ENCODE results near the gene PAQR3. TPM values are rescaled to one million over a fixed set of nuclear protein-coding genes. Genes with fewer than 3 reads are reported as not detected.

PAQR3 gene
- total RNA-seq, 1 donor from 2014 or later: 6.7 TPM

DNA sequence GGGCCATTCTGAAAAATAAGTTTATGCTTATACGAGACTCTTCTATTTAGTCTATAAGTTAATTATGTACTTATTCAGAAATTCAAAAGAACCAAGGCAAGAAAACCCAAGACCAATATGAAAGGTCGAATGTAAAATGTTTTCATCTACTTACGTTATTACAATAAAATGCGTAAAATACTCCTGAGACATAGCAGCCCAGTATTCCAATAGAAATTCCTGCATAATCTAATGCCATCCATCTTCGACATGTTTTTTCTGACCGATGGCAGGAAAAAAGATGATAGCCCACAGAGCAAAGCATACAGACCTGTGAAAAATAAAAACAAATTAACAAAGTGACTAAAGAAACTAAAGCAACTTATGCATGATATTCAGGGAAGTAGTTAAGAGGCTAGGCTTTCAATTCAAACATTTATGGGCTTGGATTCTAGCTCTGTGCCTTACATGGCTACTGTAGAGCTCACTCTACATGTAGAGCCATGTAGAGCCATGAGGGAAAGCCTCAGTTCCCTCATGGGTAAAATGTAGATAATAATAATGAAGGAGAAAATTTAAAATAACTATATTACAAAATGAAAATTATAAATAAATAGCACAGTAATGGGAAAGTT lies 9.1 kb downstream of the PAQR3 start:
- intact Hi-C loops (cut with DNase I): loop anchor here (10.0 kb wide), 1 partner anchor 285 kb away; no protein-coding TSS in a partner anchor
- Histone ChIP-seq H3K27me3 (no peaks in the 10 kb centered on the region), H3K27ac (no peak overlapping the region), H3K9me3 (no peaks in the 10 kb centered on the region), H3K4me3 (no peak overlapping the region), H3K36me3 (peaks cover 10 to 41% of the 10 kb centered on the region in 2 donors), H3K4me1 (no peaks in the 10 kb centered on the region)
- TF ChIP-seq CTCF (IDR thresholded peaks at IDR 0.05): no peak
- DNase-seq (ENCODE audit: low spot score in 2 of 2): no peak

DNA sequence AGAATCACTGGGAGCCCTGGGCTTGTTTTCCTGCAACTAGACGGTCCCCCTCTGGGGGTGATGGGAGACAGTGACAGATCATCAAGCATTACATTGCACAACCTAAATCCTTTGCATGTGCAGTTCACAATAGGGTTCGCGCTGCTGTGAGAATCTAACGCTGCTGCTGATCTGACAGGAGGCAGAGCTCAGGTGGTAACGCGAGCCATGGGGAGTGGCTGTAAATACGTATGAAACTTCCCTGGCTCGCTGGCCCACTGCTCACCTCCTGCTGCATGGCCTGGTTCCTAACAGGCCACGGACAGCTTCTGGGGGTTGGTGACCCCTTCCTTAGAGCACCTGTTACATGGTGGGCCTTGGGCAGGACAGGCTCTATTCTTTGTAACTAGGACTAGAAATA lies 10.4 kb downstream of the PAQR3 start:
- no peak overlapping the region for H3K4me3 ChIP-seq
- TF ChIP-seq CTCF (IDR thresholded peaks at IDR 0.05): no peak
- DNase-seq (ENCODE audit: low spot score in 2 of 2): no peak
- no peak overlapping the region for H3K27ac ChIP-seq
- intact Hi-C loops (cut with DNase I): no loop called here
- H3K9me3 ChIP-seq: no peaks in the 10 kb centered on the region
- H3K36me3 ChIP-seq: peaks cover 10 to 42% of the 10 kb centered on the region in 2 donors
- H3K4me1 ChIP-seq: no peaks in the 10 kb centered on the region
- H3K27me3 ChIP-seq: no peaks in the 10 kb centered on the region

DNA sequence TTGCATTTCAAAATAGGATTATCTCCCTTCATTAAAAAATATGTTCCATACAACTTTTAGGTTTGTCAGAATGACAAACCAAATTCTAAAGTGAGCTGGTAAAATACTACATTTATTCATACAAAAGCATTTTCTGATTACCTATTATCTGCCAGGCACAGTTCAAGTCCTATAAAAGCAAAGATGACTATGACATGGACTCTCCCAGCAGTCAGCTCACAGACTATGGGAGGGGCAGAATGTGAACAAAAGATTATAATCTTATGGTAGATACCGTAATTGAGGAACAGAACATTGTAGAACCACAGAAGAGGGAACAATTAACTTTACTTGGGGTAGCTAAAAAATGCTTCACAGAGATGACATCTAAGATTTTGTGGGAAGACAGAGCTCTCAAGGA lies 12.4 kb downstream of the PAQR3 start:
- intact Hi-C loops (cut with DNase I): no loop called here
- peaks cover 7 to 50% of the 10 kb centered on the region in 2 donors for H3K36me3 ChIP-seq

DNA sequence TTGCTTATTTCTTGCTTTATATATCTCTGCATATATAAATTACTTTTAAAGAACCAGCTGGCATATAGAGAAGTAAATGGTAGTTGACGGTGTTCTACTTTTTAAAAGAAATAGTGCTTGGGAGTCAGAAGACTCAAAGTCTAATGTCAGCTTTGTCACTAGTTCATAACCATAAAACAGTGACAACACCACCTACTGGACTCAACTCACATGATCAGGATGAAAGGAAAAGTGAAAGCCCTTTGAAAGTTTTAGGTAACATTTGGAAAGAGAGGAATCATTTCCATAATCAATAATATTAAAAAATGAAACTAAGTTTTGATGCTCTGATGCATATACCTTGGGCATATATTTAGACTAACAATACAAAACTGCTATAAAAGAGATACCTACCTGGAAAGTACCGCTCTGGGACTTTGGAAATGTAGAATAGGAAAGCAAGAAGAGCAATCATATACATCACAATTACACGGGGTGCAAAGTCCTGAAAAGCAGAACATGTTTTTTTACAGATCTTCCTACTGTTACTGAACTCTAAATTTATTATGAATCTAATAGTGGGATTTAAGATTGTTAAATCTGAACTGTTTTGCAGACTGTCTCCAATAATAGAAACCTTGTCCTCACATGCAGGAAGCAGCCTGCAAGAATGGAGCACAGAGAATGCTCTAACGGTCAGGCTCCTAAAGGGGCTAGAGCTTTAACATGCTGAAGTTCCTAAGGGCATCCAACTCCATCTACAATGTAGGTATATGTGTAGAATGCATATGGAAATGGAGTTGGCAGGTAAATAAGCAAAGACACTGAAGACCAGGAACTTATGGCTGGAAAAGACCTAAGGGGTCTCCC lies 15.6 kb downstream of the PAQR3 start:
- peaks cover 0 to 34% of the 10 kb centered on the region in 2 donors for H3K36me3 ChIP-seq
- no peak overlapping the region for H3K4me3 ChIP-seq
- no peak for TF ChIP-seq CTCF (IDR thresholded peaks at IDR 0.05)
- H3K27ac ChIP-seq: no peak overlapping the region
- H3K4me1 ChIP-seq: no peaks in the 10 kb centered on the region
- no peaks in the 10 kb centered on the region for H3K27me3 ChIP-seq
- no peaks in the 10 kb centered on the region for H3K9me3 ChIP-seq
- no peak for DNase-seq (ENCODE audit: low spot score in 2 of 2)
- intact Hi-C loops (cut with DNase I): no loop called here

More for the DNA sequence above, 12.4 kb downstream of the PAQR3 start:
- Histone ChIP-seq H3K27me3 (no peaks in the 10 kb centered on the region), H3K27ac (no peak overlapping the region), H3K4me1 (no peaks in the 10 kb centered on the region), H3K4me3 (no peak overlapping the region), H3K9me3 (no peaks in the 10 kb centered on the region)
- DNase-seq (ENCODE audit: low spot score in 2 of 2): no peak
- TF ChIP-seq CTCF (IDR thresholded peaks at IDR 0.05): no peak

DNA sequence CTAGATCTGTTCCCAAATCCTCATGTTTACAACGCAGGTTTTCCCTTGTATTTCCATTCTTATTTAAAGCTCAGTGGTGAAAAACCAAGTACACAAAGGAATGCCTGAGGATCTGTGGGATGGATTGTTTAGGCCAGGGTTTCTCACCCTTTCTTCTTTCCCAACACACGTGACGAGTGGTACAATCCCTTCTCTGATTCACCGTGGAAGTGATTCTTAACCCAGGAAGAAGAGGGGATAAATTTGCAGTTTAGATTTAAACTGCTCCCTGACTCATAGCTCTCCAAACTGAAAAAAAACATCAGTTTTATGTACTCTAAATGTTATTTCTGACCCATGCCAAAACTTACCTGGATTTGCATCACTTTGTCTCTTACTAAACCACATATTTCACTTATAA lies 17.0 kb downstream of the PAQR3 start:
- no peak for DNase-seq (ENCODE audit: low spot score in 2 of 2)
- no peak overlapping the region for H3K27ac ChIP-seq
- TF ChIP-seq CTCF (IDR thresholded peaks at IDR 0.05): no peak
- H3K4me3 ChIP-seq: no peak overlapping the region
- no peaks in the 10 kb centered on the region for H3K4me1 ChIP-seq
- H3K36me3 ChIP-seq: peaks cover 0 to 23% of the 10 kb centered on the region in 2 donors
- intact Hi-C loops (cut with DNase I): no loop called here
- no peaks in the 10 kb centered on the region for H3K9me3 ChIP-seq
- H3K27me3 ChIP-seq: no peaks in the 10 kb centered on the region
